Measurements from ENCODE around the gene NSUN5.

GRCh38 chr7:73308665-73309214 is at the start of gene NSUN5:
- TF ChIP-seq CTCF (conservative IDR thresholded peaks at IDR 0.05; ENCODE audit: low read depth, low read length): no peak
- TF ChIP-seq EZH2 (IDR thresholded peaks at IDR 0.05; ENCODE audit: borderline replicate concordance, low read depth, low read length, poor library complexity, severe bottlenecking): no peak

All from A673 (cell line).